K562 (cell line): Measurements from ENCODE around the gene SLC3A2. TPM values are rescaled to one million over a fixed set of nuclear protein-coding genes. Genes with fewer than 3 reads are reported as not detected.

Source experiments
- ARNT ChIP-seq, 2 experiments: fragments of 450-650 bp; IDR thresholded peaks; 2 replicates each; pipeline ENCODE4 v1.6.1; 2016; ENCODE audit warnings: mild to moderate bottlenecking in 1 of 2
- BRD4 ChIP-seq: fragments of 200-600 bp; sonication (generic); IDR thresholded peaks from 2 replicates; pipeline ENCODE4 v1.6.1; 2017; ENCODE audit warnings: inconsistent platforms
- MTF1 ChIP-seq: fragments of 250-450 bp; sonication (Bioruptor Pico); IDR thresholded peaks from 2 replicates; pipeline ENCODE4 v1.9.0; 2021; ENCODE audit warnings: moderate library complexity, mild to moderate bottlenecking, inconsistent platforms, borderline replicate concordance
- POU5F1 ChIP-seq: fragments of 150-350 bp; IDR thresholded peaks from 2 replicates; pipeline ENCODE4 v1.6.1; 2014; ENCODE audit warnings: borderline replicate concordance, low read length, low read depth, mild to moderate bottlenecking; ENCODE audit not compliant: partially characterized antibody
- RAD21 ChIP-seq, 2 experiments: fragments of 250-450 bp in 1 of 2; fragments of 450-650 bp in 1 of 2; sonication (Bioruptor Pico) in 1 of 2; formaldehyde crosslinking in 1 of 2; IDR thresholded peaks in 1 of 2; conservative IDR thresholded peaks in 1 of 2; 2 replicates each; pipeline versions ENCODE4 v1.4.0 to v1.8.0; 2020 to 2022; ENCODE audit warnings: mild to moderate bottlenecking in 2 of 2, moderate library complexity in 1 of 2
- RBBP5 ChIP-seq: fragments of 200-600 bp; sonication (generic); IDR thresholded peaks from 2 replicates; pipeline ENCODE4 v1.6.1; 2012; ENCODE audit warnings: borderline replicate concordance, mild to moderate bottlenecking, low read length, control low read depth, inconsistent platforms; ENCODE audit not compliant: insufficient read depth, poor library complexity, severe bottlenecking
- SRSF9 ChIP-seq: fragments of 200-400 bp; formaldehyde crosslinking; IDR thresholded peaks from 2 replicates; pipeline ENCODE4 v1.6.1; 2017; ENCODE audit warnings: low read depth, low read length, borderline replicate concordance
- TCFL5 ChIP-seq: fragments of 250-450 bp; sonication (Bioruptor Pico); conservative IDR thresholded peaks from 2 replicates; pipeline ENCODE4 v1.6.1; 2021; ENCODE audit warnings: mild to moderate bottlenecking, moderate library complexity, matching md5 sums
- ZNF133 ChIP-seq: fragments of 250-450 bp; sonication (Bioruptor Pico); IDR thresholded peaks from 2 replicates; pipeline ENCODE4 v1.4.0; 2020; ENCODE audit warnings: mild to moderate bottlenecking
- ZNF184 ChIP-seq: sonication (generic); formaldehyde crosslinking; IDR thresholded peaks from 2 replicates; pipeline ENCODE4 v1.5.0; 2020; ENCODE audit warnings: missing genetic modification reagents
- ZNF217 ChIP-seq: sonication (generic); formaldehyde crosslinking; IDR thresholded peaks from 2 replicates; pipeline ENCODE4 v1.8.0; 2022; ENCODE audit warnings: mild to moderate bottlenecking, missing genetic modification reagents
- ZNF583 ChIP-seq: fragments of 250-450 bp; sonication (Bioruptor Pico); IDR thresholded peaks from 2 replicates; pipeline ENCODE4 v1.4.0; 2020
- polyA plus RNA-seq, 8 experiments: library from polyadenylated mRNA; depleted of rRNA in 4 of 8; stranded (reverse) in 5 of 8; unstranded in 3 of 8; fragments of >200 nt; fragmentation: Nextera tagmentation in 2 of 8; fragmentation: Illumina TruSeq in 1 of 8; extraction: Ambion mirVana in 2 of 8; extraction: Trizol in 1 of 8; gene quantifications; 2 replicates each; pipeline versions ENCODE4 v1.2.1 to v1.2.3, GENCODE V29; 2011 to 2014; ENCODE audit warnings: inconsistent platforms in 1 of 8, missing spikeins in 1 of 8
- total RNA-seq, 7 experiments: library from RNA; depleted of rRNA in 6 of 7; stranded (reverse); fragments of >200 nt in 6 of 7; fragmentation: Illumina TruSeq in 2 of 7; extraction: Trizol in 2 of 7; gene quantifications; 2 replicates each; pipeline versions ENCODE4 v1.2.1 to v1.2.3, GENCODE V29; 2011 to 2021; ENCODE audit warnings: low replicate concordance in 1 of 7
- TF ChIP-seq, protein P1 (sequence below): sonication (generic); formaldehyde crosslinking; IDR thresholded peaks from 2 replicates; pipeline ENCODE4 v1.5.0; 2020; ENCODE audit warnings: missing genetic modification reagents
- TF ChIP-seq, protein P2 (sequence below): fragments of 250-450 bp; sonication (Bioruptor Pico); IDR thresholded peaks from 2 replicates; pipeline ENCODE4 v1.8.0; 2022; ENCODE audit warnings: inconsistent platforms
- TF ChIP-seq, protein P3 (sequence below): sonication (generic); formaldehyde crosslinking; IDR thresholded peaks from 2 replicates; pipeline ENCODE4 v1.8.1; 2022; ENCODE audit warnings: missing genetic modification reagents
- TF ChIP-seq, protein P4 (sequence below): sonication (generic); formaldehyde crosslinking; IDR thresholded peaks from 2 replicates; pipeline ENCODE4 v1.8.0; 2022; ENCODE audit warnings: mild to moderate bottlenecking, missing genetic modification reagents

Gene SLC3A2
- total and polyA plus RNA-seq, 9 of the 15 experiments (the other 6 are each of a cell fraction or from before 2014, with no cell fraction given) = 20.0 to 296 (median 214) TPM

DNA sequence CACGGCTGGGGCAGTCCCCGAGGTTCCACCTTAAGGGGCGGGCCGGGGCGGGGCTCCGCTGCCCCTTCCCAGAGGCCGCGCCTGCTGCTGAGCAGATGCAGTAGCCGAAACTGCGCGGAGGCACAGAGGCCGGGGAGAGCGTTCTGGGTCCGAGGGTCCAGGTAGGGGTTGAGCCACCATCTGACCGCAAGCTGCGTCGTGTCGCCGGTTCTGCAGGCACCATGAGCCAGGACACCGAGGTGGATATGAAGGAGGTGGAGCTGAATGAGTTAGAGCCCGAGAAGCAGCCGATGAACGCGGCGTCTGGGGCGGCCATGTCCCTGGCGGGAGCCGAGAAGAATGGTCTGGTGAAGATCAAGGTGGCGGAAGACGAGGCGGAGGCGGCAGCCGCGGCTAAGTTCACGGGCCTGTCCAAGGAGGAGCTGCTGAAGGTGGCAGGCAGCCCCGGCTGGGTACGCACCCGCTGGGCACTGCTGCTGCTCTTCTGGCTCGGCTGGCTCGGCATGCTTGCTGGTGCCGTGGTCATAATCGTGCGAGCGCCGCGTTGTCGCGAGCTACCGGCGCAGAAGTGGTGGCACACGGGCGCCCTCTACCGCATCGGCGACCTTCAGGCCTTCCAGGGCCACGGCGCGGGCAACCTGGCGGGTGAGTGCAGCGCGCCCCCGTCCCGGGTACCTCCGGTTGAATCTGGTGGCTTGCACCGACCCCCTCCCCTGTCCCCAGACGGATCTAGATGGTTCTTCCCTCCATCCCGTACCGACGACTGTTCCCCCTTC, at the start of gene SLC3A2 (continued):
- TF ChIP-seq POU5F1 (no peak), RBBP5 (peak; percentile 91), ZNF583 (CRISPR knock-in tag) (no peak), TCFL5 (CRISPR knock-in tag) (no peak), SRSF9 (no peak), ZNF217 (CRISPR knock-in tag) (no peak), ARNT (IDR thresholded peaks at IDR 0.05) (0 out of 4 replicates have a peak, but pooled peaks of 1 of the 2 experiments have one; percentile 69), ZNF184 (CRISPR knock-in tag) (no peak), MTF1 (CRISPR knock-in tag) (no peak), BRD4 (no peak), RAD21 (CRISPR knock-in tag; conservative IDR thresholded peaks at IDR 0.05 in 1 of 2, IDR thresholded peaks at IDR 0.05 in 1 of 2) (peak; percentile 24 to 43; a peak in 2 of 4 replicates), ZNF133 (CRISPR knock-in tag) (no peak)
- TF ChIP-seq, protein P1, sequence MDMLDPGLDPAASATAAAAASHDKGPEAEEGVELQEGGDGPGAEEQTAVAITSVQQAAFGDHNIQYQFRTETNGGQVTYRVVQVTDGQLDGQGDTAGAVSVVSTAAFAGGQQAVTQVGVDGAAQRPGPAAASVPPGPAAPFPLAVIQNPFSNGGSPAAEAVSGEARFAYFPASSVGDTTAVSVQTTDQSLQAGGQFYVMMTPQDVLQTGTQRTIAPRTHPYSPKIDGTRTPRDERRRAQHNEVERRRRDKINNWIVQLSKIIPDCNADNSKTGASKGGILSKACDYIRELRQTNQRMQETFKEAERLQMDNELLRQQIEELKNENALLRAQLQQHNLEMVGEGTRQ (CRISPR knock-in tag) = no peak
- TF ChIP-seq, protein P2, sequence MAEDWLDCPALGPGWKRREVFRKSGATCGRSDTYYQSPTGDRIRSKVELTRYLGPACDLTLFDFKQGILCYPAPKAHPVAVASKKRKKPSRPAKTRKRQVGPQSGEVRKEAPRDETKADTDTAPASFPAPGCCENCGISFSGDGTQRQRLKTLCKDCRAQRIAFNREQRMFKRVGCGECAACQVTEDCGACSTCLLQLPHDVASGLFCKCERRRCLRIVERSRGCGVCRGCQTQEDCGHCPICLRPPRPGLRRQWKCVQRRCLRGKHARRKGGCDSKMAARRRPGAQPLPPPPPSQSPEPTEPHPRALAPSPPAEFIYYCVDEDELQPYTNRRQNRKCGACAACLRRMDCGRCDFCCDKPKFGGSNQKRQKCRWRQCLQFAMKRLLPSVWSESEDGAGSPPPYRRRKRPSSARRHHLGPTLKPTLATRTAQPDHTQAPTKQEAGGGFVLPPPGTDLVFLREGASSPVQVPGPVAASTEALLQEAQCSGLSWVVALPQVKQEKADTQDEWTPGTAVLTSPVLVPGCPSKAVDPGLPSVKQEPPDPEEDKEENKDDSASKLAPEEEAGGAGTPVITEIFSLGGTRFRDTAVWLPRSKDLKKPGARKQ = no peak
- TF ChIP-seq, protein P3, sequence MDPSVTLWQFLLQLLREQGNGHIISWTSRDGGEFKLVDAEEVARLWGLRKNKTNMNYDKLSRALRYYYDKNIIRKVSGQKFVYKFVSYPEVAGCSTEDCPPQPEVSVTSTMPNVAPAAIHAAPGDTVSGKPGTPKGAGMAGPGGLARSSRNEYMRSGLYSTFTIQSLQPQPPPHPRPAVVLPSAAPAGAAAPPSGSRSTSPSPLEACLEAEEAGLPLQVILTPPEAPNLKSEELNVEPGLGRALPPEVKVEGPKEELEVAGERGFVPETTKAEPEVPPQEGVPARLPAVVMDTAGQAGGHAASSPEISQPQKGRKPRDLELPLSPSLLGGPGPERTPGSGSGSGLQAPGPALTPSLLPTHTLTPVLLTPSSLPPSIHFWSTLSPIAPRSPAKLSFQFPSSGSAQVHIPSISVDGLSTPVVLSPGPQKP (CRISPR knock-in tag) = no peak
- TF ChIP-seq, protein P4, sequence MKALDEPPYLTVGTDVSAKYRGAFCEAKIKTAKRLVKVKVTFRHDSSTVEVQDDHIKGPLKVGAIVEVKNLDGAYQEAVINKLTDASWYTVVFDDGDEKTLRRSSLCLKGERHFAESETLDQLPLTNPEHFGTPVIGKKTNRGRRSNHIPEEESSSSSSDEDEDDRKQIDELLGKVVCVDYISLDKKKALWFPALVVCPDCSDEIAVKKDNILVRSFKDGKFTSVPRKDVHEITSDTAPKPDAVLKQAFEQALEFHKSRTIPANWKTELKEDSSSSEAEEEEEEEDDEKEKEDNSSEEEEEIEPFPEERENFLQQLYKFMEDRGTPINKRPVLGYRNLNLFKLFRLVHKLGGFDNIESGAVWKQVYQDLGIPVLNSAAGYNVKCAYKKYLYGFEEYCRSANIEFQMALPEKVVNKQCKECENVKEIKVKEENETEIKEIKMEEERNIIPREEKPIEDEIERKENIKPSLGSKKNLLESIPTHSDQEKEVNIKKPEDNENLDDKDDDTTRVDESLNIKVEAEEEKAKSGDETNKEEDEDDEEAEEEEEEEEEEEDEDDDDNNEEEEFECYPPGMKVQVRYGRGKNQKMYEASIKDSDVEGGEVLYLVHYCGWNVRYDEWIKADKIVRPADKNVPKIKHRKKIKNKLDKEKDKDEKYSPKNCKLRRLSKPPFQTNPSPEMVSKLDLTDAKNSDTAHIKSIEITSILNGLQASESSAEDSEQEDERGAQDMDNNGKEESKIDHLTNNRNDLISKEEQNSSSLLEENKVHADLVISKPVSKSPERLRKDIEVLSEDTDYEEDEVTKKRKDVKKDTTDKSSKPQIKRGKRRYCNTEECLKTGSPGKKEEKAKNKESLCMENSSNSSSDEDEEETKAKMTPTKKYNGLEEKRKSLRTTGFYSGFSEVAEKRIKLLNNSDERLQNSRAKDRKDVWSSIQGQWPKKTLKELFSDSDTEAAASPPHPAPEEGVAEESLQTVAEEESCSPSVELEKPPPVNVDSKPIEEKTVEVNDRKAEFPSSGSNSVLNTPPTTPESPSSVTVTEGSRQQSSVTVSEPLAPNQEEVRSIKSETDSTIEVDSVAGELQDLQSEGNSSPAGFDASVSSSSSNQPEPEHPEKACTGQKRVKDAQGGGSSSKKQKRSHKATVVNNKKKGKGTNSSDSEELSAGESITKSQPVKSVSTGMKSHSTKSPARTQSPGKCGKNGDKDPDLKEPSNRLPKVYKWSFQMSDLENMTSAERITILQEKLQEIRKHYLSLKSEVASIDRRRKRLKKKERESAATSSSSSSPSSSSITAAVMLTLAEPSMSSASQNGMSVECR (CRISPR knock-in tag) = peak; percentile 96
